ENCODE data around the gene TOGARAM1. TPM values are rescaled to one million over a fixed set of nuclear protein-coding genes. Genes with fewer than 3 reads are reported as not detected.

Gene TOGARAM1
- total and polyA plus RNA-seq, 9 of the 15 experiments (the other 6 are each of a cell fraction or from before 2014, with no cell fraction given): 1.3 to 6.4 (median 3.7) TPM

DNA sequence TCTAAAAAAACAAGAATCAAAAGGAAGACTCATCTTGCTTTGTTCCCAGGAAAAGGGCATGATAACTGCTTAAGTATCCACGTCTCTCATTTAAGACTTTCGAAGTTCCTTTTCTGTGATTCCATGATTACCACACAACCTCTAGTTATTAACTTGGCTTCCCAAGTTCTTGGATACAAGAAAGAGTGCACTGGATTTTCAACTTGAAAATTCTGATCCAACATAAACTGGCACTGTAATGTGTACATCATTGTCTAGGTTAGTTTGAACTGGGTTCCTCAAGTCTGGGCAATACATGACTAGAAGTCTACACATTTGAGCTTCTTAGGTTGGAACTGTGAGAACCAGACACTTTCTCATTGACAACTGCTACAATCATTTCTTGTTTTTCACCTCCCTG lies 1.8 kb upstream of the TOGARAM1 start:
- FAIRE-seq (peak; percentile 57), DNase-seq (ENCODE audit: extremely low read depth in 1 of 4, low spot score in 3 of 4) (no peak), ATAC-seq (peak; percentile 17; the same call in 2 of the 3 replicates)
- no peaks in the 10 kb centered on the region; a peak in 3 of 5 replicates for H3K4me1 ChIP-seq (replicated peaks in 1 of 2; ENCODE audit: control insufficient read depth in 2 of 2, insufficient read depth in 2 of 2, low read length in 2 of 2)
- H3K27ac ChIP-seq (ENCODE audit: extremely low read depth, low read depth, low read length): 0 out of 3 replicates have a peak overlapping the region, but pooled peaks have one; percentile 34
- peak overlapping the region; percentile 90 for H3K4me2 ChIP-seq (ENCODE audit: insufficient read depth, low read length)
- CTCF ChIA-PET (ENCODE audit: low intra/inter-chr PET ratio): no interaction called here
- H3K9me1 ChIP-seq (ENCODE audit: control insufficient read depth, insufficient read depth, low read length): no peaks in the 10 kb centered on the region
- 0% methylated on average over 2 of the region's 2 CpGs for WGBS (ENCODE audit: insufficient coverage, low coverage, missing lambda C conversion rate)
- H3K9me3 ChIP-seq (replicated peaks; ENCODE audit: control insufficient read depth, insufficient read depth, low read depth, low read length): no peaks in the 10 kb centered on the region
- H3K9ac ChIP-seq (ENCODE audit: insufficient read depth in 1 of 2, low read depth in 2 of 2, low read length in 2 of 2): peak overlapping the region in 1 of 2 experiments; percentile 72; a peak in 1 of 4 replicates
- in situ Hi-C loops (cut with MboI): no loop called here
- no peak overlapping the region for H2AFZ ChIP-seq (ENCODE audit: low read depth, low read length)
- TF ChIP-seq, protein P1, sequence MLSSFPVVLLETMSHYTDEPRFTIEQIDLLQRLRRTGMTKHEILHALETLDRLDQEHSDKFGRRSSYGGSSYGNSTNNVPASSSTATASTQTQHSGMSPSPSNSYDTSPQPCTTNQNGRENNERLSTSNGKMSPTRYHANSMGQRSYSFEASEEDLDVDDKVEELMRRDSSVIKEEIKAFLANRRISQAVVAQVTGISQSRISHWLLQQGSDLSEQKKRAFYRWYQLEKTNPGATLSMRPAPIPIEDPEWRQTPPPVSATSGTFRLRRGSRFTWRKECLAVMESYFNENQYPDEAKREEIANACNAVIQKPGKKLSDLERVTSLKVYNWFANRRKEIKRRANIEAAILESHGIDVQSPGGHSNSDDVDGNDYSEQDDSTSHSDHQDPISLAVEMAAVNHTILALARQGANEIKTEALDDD (IDR thresholded peaks at IDR 0.05): peak; percentile 48; the same call in 1 of the 2 replicates
- TF ChIP-seq JUND (IDR thresholded peaks at IDR 0.05; ENCODE audit: borderline replicate concordance, low read depth, low read length) (no peak), JUND (tag; IDR thresholded peaks at IDR 0.05; ENCODE audit: borderline replicate concordance, low read depth, low read length) (no peak), MCM3 (IDR thresholded peaks at IDR 0.05) (no peak)
- TF ChIP-seq, protein P2, sequence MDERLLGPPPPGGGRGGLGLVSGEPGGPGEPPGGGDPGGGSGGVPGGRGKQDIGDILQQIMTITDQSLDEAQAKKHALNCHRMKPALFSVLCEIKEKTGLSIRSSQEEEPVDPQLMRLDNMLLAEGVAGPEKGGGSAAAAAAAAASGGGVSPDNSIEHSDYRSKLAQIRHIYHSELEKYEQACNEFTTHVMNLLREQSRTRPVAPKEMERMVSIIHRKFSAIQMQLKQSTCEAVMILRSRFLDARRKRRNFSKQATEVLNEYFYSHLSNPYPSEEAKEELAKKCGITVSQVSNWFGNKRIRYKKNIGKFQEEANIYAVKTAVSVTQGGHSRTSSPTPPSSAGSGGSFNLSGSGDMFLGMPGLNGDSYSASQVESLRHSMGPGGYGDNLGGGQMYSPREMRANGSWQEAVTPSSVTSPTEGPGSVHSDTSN (CRISPR knock-in tag; IDR thresholded peaks at IDR 0.05; ENCODE audit: low read depth): no peak
- TF ChIP-seq, protein P2 (tag; conservative IDR thresholded peaks at IDR 0.05; ENCODE audit: low read depth): no peak
- POLR2A ChIA-PET: no interaction called here
- no peaks in the 10 kb centered on the region for H3K27me3 ChIP-seq (ENCODE audit: control insufficient read depth in 2 of 2, insufficient read depth in 2 of 2, low read length in 2 of 2)
- H3K79me2 ChIP-seq (ENCODE audit: control insufficient read depth, insufficient read depth, low read length): peaks cover 86% of the 10 kb centered on the region
- 0 out of 2 replicates have a peak, but pooled peaks cover 9% of the 10 kb centered on the region for H4K20me1 ChIP-seq (replicated peaks; ENCODE audit: control insufficient read depth, insufficient read depth, low read length)
- no TSS peak for BruUV-seq (replicated peaks)
- H3K4me3 ChIP-seq: peak overlapping the region; percentile 53
- intact Hi-C loops (cut with micrococcal nuclease): loop anchor here (2.0 to 5.0 kb wide), 3 partner anchors 48 to 292 kb away; partner anchors contain the start of genes FANCM, FKBP3 and MIS18BP1
- no peaks in the 10 kb centered on the region for H3K36me3 ChIP-seq (ENCODE audit: control insufficient read depth, insufficient read depth, low read length)
